ENCODE results near the gene CALML5. TPM values are rescaled to one million over a fixed set of nuclear protein-coding genes. Genes with fewer than 3 reads are reported as not detected.
A peak's percentile ranks its signal among the peaks of the same experiment; 100 is the strongest.

CALML5 gene
- total and polyA plus RNA-seq, 4 donors, result not detected

- TF ChIP-seq CTCF (IDR thresholded peaks at IDR 0.05; ENCODE audit: control extremely low read depth, extremely low read depth), result no peak
- Histone ChIP-seq H3K4me3 (no peak overlapping the region), H3K4me1 (ENCODE audit: control insufficient read depth in 5 of 5, insufficient read depth in 5 of 5, low read length in 5 of 5) (peaks cover 0 to 35% (median 30%) of the 10 kb centered on the region in 5 donors), H3K36me3 (ENCODE audit: control insufficient read depth in 4 of 4, insufficient read depth in 4 of 4, low read length in 4 of 4) (no peaks in the 10 kb centered on the region), H3K9ac (ENCODE audit: insufficient read depth in 1 of 2, low read length in 2 of 2) (no peak overlapping the region), H3K9me3 (ENCODE audit: control insufficient read depth in 4 of 4, insufficient read depth in 3 of 4, low read length in 3 of 4) (peaks cover 0 to 4% (median 0%) of the 10 kb centered on the region in 4 donors), H3K27ac (ENCODE audit: low read depth in 1 of 2, low read length in 1 of 2) (peak overlapping the region in 1 of 2 donors; percentile 93), H3K27me3 (ENCODE audit: control insufficient read depth in 3 of 3, insufficient read depth in 3 of 3, low read length in 2 of 3) (no peaks in the 10 kb centered on the region)
- ATAC-seq (ENCODE audit: insufficient read depth, low FRiP score) (peak; percentile 28), DNase-seq (peak in 1 of 3 donors; percentile 7)
- WGBS, 2 donors, result 60 to 77% methylated on average over 7 of the region's 7 CpGs
These were observed 47.7 kb upstream of the CALML5 start for GRCh38 chr10:5546891-5547680.

GRCh38 chr10:5545778-5546710 lies 46.7 kb upstream of the CALML5 start:
- WGBS, 2 donors, result 59 to 78% methylated on average over 23 of the region's 23 CpGs
- Histone ChIP-seq H3K27me3 (ENCODE audit: control insufficient read depth in 3 of 3, insufficient read depth in 3 of 3, low read length in 2 of 3) (no peaks in the 10 kb centered on the region), H3K9ac (ENCODE audit: insufficient read depth in 1 of 2, low read length in 2 of 2) (no peak overlapping the region), H3K4me1 (ENCODE audit: control insufficient read depth in 5 of 5, insufficient read depth in 5 of 5, low read length in 5 of 5) (peaks cover 0 to 35% (median 30%) of the 10 kb centered on the region in 5 donors), H3K36me3 (ENCODE audit: control insufficient read depth in 4 of 4, insufficient read depth in 4 of 4, low read length in 4 of 4) (no peaks in the 10 kb centered on the region), H3K9me3 (ENCODE audit: control insufficient read depth in 4 of 4, insufficient read depth in 3 of 4, low read length in 3 of 4) (peaks cover 0 to 4% (median 0%) of the 10 kb centered on the region in 4 donors), H3K4me3 (no peak overlapping the region), H3K27ac (ENCODE audit: low read depth in 1 of 2, low read length in 1 of 2) (peak overlapping the region; percentile 1 to 93)
- DNase-seq (peak; percentile 53 to 72 (median 62)), ATAC-seq (ENCODE audit: insufficient read depth, low FRiP score) (peak; percentile 56)
- no peak for TF ChIP-seq CTCF (IDR thresholded peaks at IDR 0.05; ENCODE audit: control extremely low read depth, extremely low read depth)

GRCh38 chr10:5545426-5545777 lies 46.0 kb upstream of the CALML5 start:
- no peak for TF ChIP-seq CTCF (IDR thresholded peaks at IDR 0.05; ENCODE audit: control extremely low read depth, extremely low read depth)
- Histone ChIP-seq H3K27me3 (ENCODE audit: control insufficient read depth in 3 of 3, insufficient read depth in 3 of 3, low read length in 2 of 3) (no peaks in the 10 kb centered on the region), H3K9me3 (ENCODE audit: control insufficient read depth in 4 of 4, insufficient read depth in 3 of 4, low read length in 3 of 4) (peaks cover 0 to 4% (median 0%) of the 10 kb centered on the region in 4 donors), H3K4me1 (ENCODE audit: control insufficient read depth in 5 of 5, insufficient read depth in 5 of 5, low read length in 5 of 5) (peaks cover 0 to 35% (median 30%) of the 10 kb centered on the region in 5 donors), H3K4me3 (no peak overlapping the region), H3K9ac (ENCODE audit: insufficient read depth in 1 of 2, low read length in 2 of 2) (no peak overlapping the region), H3K27ac (ENCODE audit: low read depth in 1 of 2, low read length in 1 of 2) (peak overlapping the region; percentile 1 to 93), H3K36me3 (ENCODE audit: control insufficient read depth in 4 of 4, insufficient read depth in 4 of 4, low read length in 4 of 4) (no peaks in the 10 kb centered on the region)
- DNase-seq, result no peak
- ATAC-seq (ENCODE audit: insufficient read depth, low FRiP score), result no peak
- WGBS, 2 donors, result 91 to 96% methylated on average over 2 of the region's 2 CpGs
